ENCODE measurements around the gene FUT3. TPM values are rescaled to one million over a fixed set of nuclear protein-coding genes. Genes with fewer than 3 reads are reported as not detected.
"Not testable (repeated sequence)": the region's sequence is repeated elsewhere in the genome, so short reads cannot be mapped to it uniquely, and the experiment has no call there.

FUT3 gene
- total RNA-seq, 1 donor from 2014 or later: 1.4 TPM

- Mint-ChIP-seq H3K4me3 (ENCODE audit: unreplicated experiment) (no peak overlapping the region), H3K27ac (ENCODE audit: unreplicated experiment) (no peak overlapping the region), H3K9me3 (ENCODE audit: unreplicated experiment) (no peaks in the 10 kb centered on the region), H3K36me3 (ENCODE audit: low read depth, unreplicated experiment) (no peaks in the 10 kb centered on the region), H3K4me1 (ENCODE audit: unreplicated experiment) (no peaks in the 10 kb centered on the region), H3K27me3 (ENCODE audit: unreplicated experiment) (peaks cover 7% of the 10 kb centered on the region)
- TF ChIP-seq CTCF (IDR thresholded peaks at IDR 0.05; ENCODE audit: unreplicated experiment): no peak
- no peak for DNase-seq (ENCODE audit: low spot score)
Measured at GRCh38 chr19:5891572-5891937, 40.3 kb upstream of the FUT3 start.

GRCh38 chr19:5890099-5890498 lies 38.9 kb upstream of the FUT3 start:
- Mint-ChIP-seq H3K4me1 (ENCODE audit: unreplicated experiment) (no peaks in the 10 kb centered on the region), H3K36me3 (ENCODE audit: low read depth, unreplicated experiment) (no peaks in the 10 kb centered on the region), H3K27ac (ENCODE audit: unreplicated experiment) (no peak overlapping the region), H3K27me3 (ENCODE audit: unreplicated experiment) (peaks cover 5% of the 10 kb centered on the region), H3K9me3 (ENCODE audit: unreplicated experiment) (no peaks in the 10 kb centered on the region), H3K4me3 (ENCODE audit: unreplicated experiment) (no peak overlapping the region)
- DNase-seq (ENCODE audit: low spot score): no peak
- no peak for TF ChIP-seq CTCF (IDR thresholded peaks at IDR 0.05; ENCODE audit: unreplicated experiment)

- Mint-ChIP-seq H3K27ac (ENCODE audit: unreplicated experiment) (no peak overlapping the region), H3K36me3 (ENCODE audit: low read depth, unreplicated experiment) (no peaks in the 10 kb centered on the region), H3K4me3 (ENCODE audit: unreplicated experiment) (no peak overlapping the region), H3K9me3 (ENCODE audit: unreplicated experiment) (no peaks in the 10 kb centered on the region), H3K27me3 (ENCODE audit: unreplicated experiment) (peaks cover 5% of the 10 kb centered on the region), H3K4me1 (ENCODE audit: unreplicated experiment) (no peaks in the 10 kb centered on the region)
- TF ChIP-seq CTCF (IDR thresholded peaks at IDR 0.05; ENCODE audit: unreplicated experiment): no peak
- no peak for DNase-seq (ENCODE audit: low spot score)
Measured at GRCh38 chr19:5889288-5889971, 38.2 kb upstream of the FUT3 start.

GRCh38 chr19:5884065-5884811 lies 33.0 kb upstream of the FUT3 start:
- not testable (repeated sequence) for H3K4me1 Mint-ChIP-seq (ENCODE audit: unreplicated experiment); H3K9me3 Mint-ChIP-seq (ENCODE audit: unreplicated experiment); H3K36me3 Mint-ChIP-seq (ENCODE audit: low read depth, unreplicated experiment); DNase-seq (ENCODE audit: low spot score); H3K27me3 Mint-ChIP-seq (ENCODE audit: unreplicated experiment); H3K4me3 Mint-ChIP-seq (ENCODE audit: unreplicated experiment); H3K27ac Mint-ChIP-seq (ENCODE audit: unreplicated experiment)

- not testable (repeated sequence) for H3K9me3 Mint-ChIP-seq (ENCODE audit: unreplicated experiment); H3K4me3 Mint-ChIP-seq (ENCODE audit: unreplicated experiment); H3K27ac Mint-ChIP-seq (ENCODE audit: unreplicated experiment); H3K4me1 Mint-ChIP-seq (ENCODE audit: unreplicated experiment); H3K27me3 Mint-ChIP-seq (ENCODE audit: unreplicated experiment); H3K36me3 Mint-ChIP-seq (ENCODE audit: low read depth, unreplicated experiment); DNase-seq (ENCODE audit: low spot score)
Measured at GRCh38 chr19:5883157-5883873, 32.1 kb upstream of the FUT3 start.

Measured in endothelial cell (in vitro differentiated cells).